Fibroblast of mammary gland (primary cell): ENCODE data around the gene RTP5.

Experiments
- DNase-seq: peaks from one replicate; pipeline ENCODE4 v3.0.0-alpha.2; 2010; ENCODE audit warnings: low read depth
- H3K4me3 ChIP-seq: 2 replicates; pipeline ENCODE4 v1.5.1; 2011; ENCODE audit warnings: low read depth, mild to moderate bottlenecking, low read length, moderate library complexity; ENCODE audit not compliant: control insufficient read depth
- TF ChIP-seq, protein P1 (sequence below): conservative IDR thresholded peaks from 2 replicates; pipeline ENCODE4 v1.5.1; 2011; ENCODE audit warnings: low read depth, low read length, inconsistent platforms; ENCODE audit not compliant: control insufficient read depth, insufficient read depth

The RTP5 gene

GRCh38 chr2:241893265-241893664 lies 23.7 kb downstream of the RTP5 start:
- H3K4me3 ChIP-seq, result no peak overlapping the region
- DNase-seq, result no peak
- TF ChIP-seq, protein P1, sequence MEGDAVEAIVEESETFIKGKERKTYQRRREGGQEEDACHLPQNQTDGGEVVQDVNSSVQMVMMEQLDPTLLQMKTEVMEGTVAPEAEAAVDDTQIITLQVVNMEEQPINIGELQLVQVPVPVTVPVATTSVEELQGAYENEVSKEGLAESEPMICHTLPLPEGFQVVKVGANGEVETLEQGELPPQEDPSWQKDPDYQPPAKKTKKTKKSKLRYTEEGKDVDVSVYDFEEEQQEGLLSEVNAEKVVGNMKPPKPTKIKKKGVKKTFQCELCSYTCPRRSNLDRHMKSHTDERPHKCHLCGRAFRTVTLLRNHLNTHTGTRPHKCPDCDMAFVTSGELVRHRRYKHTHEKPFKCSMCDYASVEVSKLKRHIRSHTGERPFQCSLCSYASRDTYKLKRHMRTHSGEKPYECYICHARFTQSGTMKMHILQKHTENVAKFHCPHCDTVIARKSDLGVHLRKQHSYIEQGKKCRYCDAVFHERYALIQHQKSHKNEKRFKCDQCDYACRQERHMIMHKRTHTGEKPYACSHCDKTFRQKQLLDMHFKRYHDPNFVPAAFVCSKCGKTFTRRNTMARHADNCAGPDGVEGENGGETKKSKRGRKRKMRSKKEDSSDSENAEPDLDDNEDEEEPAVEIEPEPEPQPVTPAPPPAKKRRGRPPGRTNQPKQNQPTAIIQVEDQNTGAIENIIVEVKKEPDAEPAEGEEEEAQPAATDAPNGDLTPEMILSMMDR, result no peak

GRCh38 chr2:241894056-241894641 lies 24.6 kb downstream of the RTP5 start:
- no peak overlapping the region for H3K4me3 ChIP-seq
- DNase-seq, result no peak
- TF ChIP-seq, protein P1, result no peak

- no peak overlapping the region for H3K4me3 ChIP-seq
- TF ChIP-seq, protein P1, result no peak
- no peak for DNase-seq
Observed at GRCh38 chr2:241894681-241895426, 25.3 kb downstream of the RTP5 start.

DNA sequence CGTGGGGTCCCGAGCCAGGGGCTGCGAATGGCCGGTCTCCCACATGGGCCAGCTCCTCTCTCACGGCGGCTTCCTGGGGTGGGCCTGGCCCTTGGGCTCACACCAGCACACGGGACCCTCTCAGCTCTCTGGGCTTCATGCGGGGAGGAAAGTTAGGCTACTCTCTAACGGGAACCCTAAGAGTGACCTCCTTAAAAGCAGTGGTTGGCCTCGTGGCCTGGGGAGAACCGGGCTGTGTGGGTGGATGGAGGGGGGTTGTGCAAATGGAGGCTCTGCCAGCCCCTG lies 25.8 kb downstream of the RTP5 start:
- TF ChIP-seq, protein P1, result no peak
- no peak overlapping the region for H3K4me3 ChIP-seq

GRCh38 chr2:241895712-241896641 lies 26.4 kb downstream of the RTP5 start:
- H3K4me3 ChIP-seq, result no peak overlapping the region
- TF ChIP-seq, protein P1, result no peak
- peak; percentile 51 for DNase-seq

More for the DNA sequence above, 25.8 kb downstream of the RTP5 start:
- DNase-seq, result no peak

GRCh38 chr2:241896746-241897201 lies 27.2 kb downstream of the RTP5 start:
- DNase-seq, result no peak
- TF ChIP-seq, protein P1, result no peak
- no peak overlapping the region for H3K4me3 ChIP-seq
